ENCODE measurements around the gene RMND1. TPM values are rescaled to one million over a fixed set of nuclear protein-coding genes. Genes with fewer than 3 reads are reported as not detected.
"Not testable (repeated sequence)": the region's sequence is repeated elsewhere in the genome, so short reads cannot be mapped to it uniquely, and the experiment has no call there.

Gene RMND1
- total and polyA plus RNA-seq, 9 of the 15 experiments (the other 6 are each of a cell fraction or from before 2014, with no cell fraction given): 26.9 to 47.8 (median 36.2) TPM

- TF ChIP-seq MYNN (IDR thresholded peaks at IDR 0.05): no peak
- no peak for TF ChIP-seq MYNN (CRISPR knock-in tag; IDR thresholded peaks at IDR 0.05)
- TF ChIP-seq HNRNPLL (IDR thresholded peaks at IDR 0.05; ENCODE audit: low read depth, low read length, poor library complexity, severe bottlenecking): no peak
- TF ChIP-seq MBD2 (IDR thresholded peaks at IDR 0.05; ENCODE audit: borderline replicate concordance, low read depth): no peak
- no peak for TF ChIP-seq BMI1 (IDR thresholded peaks at IDR 0.05; ENCODE audit: low read length)
- no peak for TF ChIP-seq TEAD4 (IDR thresholded peaks at IDR 0.05; ENCODE audit: low read length)
- no peak for TF ChIP-seq TEAD4 (CRISPR knock-in tag; IDR thresholded peaks at IDR 0.05; ENCODE audit: borderline replicate concordance)
- no peak for TF ChIP-seq MXI1 (IDR thresholded peaks at IDR 0.05; ENCODE audit: low read depth, low read length)
Observed at GRCh38 chr6:151384151-151384550, 67.8 kb downstream of the RMND1 start (continued).

- H3K27ac ChIP-seq (ENCODE audit: extremely low read depth, low read depth, low read length); CTCF ChIA-PET (ENCODE audit: low intra/inter-chr PET ratio); H3K9ac ChIP-seq (ENCODE audit: insufficient read depth in 1 of 2, low read depth in 2 of 2, low read length in 2 of 2); DNase-seq (ENCODE audit: extremely low read depth in 1 of 4, low spot score in 3 of 4); H3K27me3 ChIP-seq (ENCODE audit: control insufficient read depth in 2 of 2, insufficient read depth in 2 of 2, low read length in 2 of 2); H3K9me1 ChIP-seq (ENCODE audit: control insufficient read depth, insufficient read depth, low read length); in situ Hi-C loops (cut with MboI); FAIRE-seq; intact Hi-C loops (cut with micrococcal nuclease); H4K20me1 ChIP-seq (replicated peaks; ENCODE audit: control insufficient read depth, insufficient read depth, low read length); ATAC-seq; BruUV-seq (replicated peaks); H3K4me3 ChIP-seq; H3K4me2 ChIP-seq (ENCODE audit: insufficient read depth, low read length); H3K9me3 ChIP-seq (replicated peaks; ENCODE audit: control insufficient read depth, insufficient read depth, low read depth, low read length); H2AFZ ChIP-seq (ENCODE audit: low read depth, low read length): not testable (repeated sequence)
- 97% methylated on average over 6 of the region's 9 CpGs for WGBS (ENCODE audit: insufficient coverage, low coverage, missing lambda C conversion rate)
- H3K4me1 ChIP-seq (replicated peaks in 1 of 2; ENCODE audit: control insufficient read depth in 2 of 2, insufficient read depth in 2 of 2, low read length in 2 of 2): peaks cover 3 to 16% of the 10 kb centered on the region in 2 experiments; a peak in 4 of 5 replicates
- peaks cover 63% of the 10 kb centered on the region for H3K79me2 ChIP-seq (ENCODE audit: control insufficient read depth, insufficient read depth, low read length)
- POLR2A ChIA-PET: interaction anchor here (0.7 kb wide), 2 partner anchors 850 to 935 kb away, joined by 3 read pairs; no protein-coding TSS in a partner anchor
- peaks cover 14% of the 10 kb centered on the region; the same call in 1 of the 3 replicates for H3K36me3 ChIP-seq (ENCODE audit: control insufficient read depth, insufficient read depth, low read length)
Observed at GRCh38 chr6:151382631-151383030, 69.3 kb downstream of the RMND1 start.

Measured in K562 (cell line).